Ovary (tissue), 9 donors: Measurements from ENCODE around the gene UGT1A7. TPM values are rescaled to one million over a fixed set of nuclear protein-coding genes. Genes with fewer than 3 reads are reported as not detected.

Experiments used
- DNase-seq, 5 donors: peaks; one replicate each; pipeline ENCODE4 v3.0.0-alpha.2; 2019 to 2020
- H3K27ac ChIP-seq, 2 donors: fragments of 200-600 bp; one replicate each; pipeline versions ENCODE4 v1.5.1 to v1.8.0; 2019 to 2022
- H3K27me3 ChIP-seq: fragments of 200-600 bp; one replicate; pipeline ENCODE4 v1.8.0; 2022
- H3K36me3 ChIP-seq: fragments of 200-600 bp; sonication (generic); one replicate; pipeline ENCODE4 v1.5.1; 2019
- H3K4me1 ChIP-seq: one replicate; pipeline ENCODE4 v1.8.1; 2013; ENCODE audit warnings: mild to moderate bottlenecking, moderate library complexity; ENCODE audit not compliant: insufficient read depth
- H3K4me3 ChIP-seq: fragments of 200-600 bp; sonication (generic); one replicate; pipeline ENCODE4 v1.5.1; 2017
- H3K9me3 ChIP-seq, 2 donors: fragments of 200-600 bp in 1 of 2; sonication (generic) in 1 of 2; one replicate each; pipeline versions ENCODE4 v1.5.1 to v1.8.1; 2013 to 2019; ENCODE audit warnings: mild to moderate bottlenecking in 1 of 2, moderate library complexity in 1 of 2
- EP300 ChIP-seq: sonication (generic); formaldehyde crosslinking; IDR thresholded peaks from one replicate; pipeline ENCODE4 v1.6.1; 2017; ENCODE audit warnings: antibody characterized with exemption
- POLR2A ChIP-seq: fragments of 450-650 bp; IDR thresholded peaks from one replicate; pipeline ENCODE4 v1.6.1; 2017; ENCODE audit warnings: antibody characterized with exemption, mild to moderate bottlenecking, moderate library complexity
- WGBS, 3 donors: extraction: QIAGEN DNeasy Blood & Tissue Kit in 1 of 3; methylation state at CpG; one replicate each; pipeline versions ENCODE4 v1.1.5 to v1.1.7; 2013 to 2017; 5-methylcytosine and 5-hydroxymethylcytosine counted together
- intact Hi-C, 4 donors: fragments of 100-400 bp; cut with DNase I; formaldehyde crosslinking; loops; one replicate each; pipeline versions ENCODE4 v1.11.0 to v1.15.1; 2022 to 2023
- polyA plus RNA-seq, 2 donors: library from polyadenylated mRNA; stranded (reverse); fragments of 200-250 nt in 1 of 2; fragments of 350-450 nt in 1 of 2; fragmentation: Illumina TruSeq in 1 of 2; extraction: RNeasy Lipid Tissue Mini Kit (QIAGEN cat#74804) in 1 of 2; gene quantifications; one replicate each; pipeline ENCODE4 v1.2.3, GENCODE V29; 2013 to 2014
- total RNA-seq, 7 donors: library from RNA; depleted of rRNA in 2 of 7; stranded (reverse); fragments of >200 nt in 2 of 7; fragmentation: NEBNext Ultra II Directional in 3 of 7; extraction: Animal tissue kit (Norgen Biotek cat#: 25700) in 3 of 7; gene quantifications; one replicate each; pipeline versions ENCODE4 v1.1.0 to v1.2.4, GENCODE V29; 2016 to 2023
- TF ChIP-seq, protein P1 (sequence below), 3 donors: fragments of 450-650 bp in 2 of 3; fragments of 200-600 bp in 1 of 3; IDR thresholded peaks; one replicate each; pipeline versions ENCODE4 v1.5.1 to v1.8.0; 2016 to 2022; ENCODE audit warnings: antibody characterized with exemption in 3 of 3, mild to moderate bottlenecking in 1 of 3
- donor health status: DM: no; HTN: no; CAD: no; lungs with moderate emphysema.
- donor health status: DM: no; HTN: no; CAD: no.
- donor health status: Bipolar disorder and iron deficiency.
- donor health status: DM: yes; HTN: yes; CAD: no.
- donor health status: DM: no; HTN: no; CAD: no.
- donor health status: DM: yes; HTN: yes; CAD: no.

UGT1A7 gene
- total and polyA plus RNA-seq, 9 donors, result not detected

GRCh38 chr2:233674995-233675394 lies 6.7 kb upstream of the UGT1A7 start:
- Histone ChIP-seq H3K27me3 (no peaks in the 10 kb centered on the region), H3K9me3 (no peaks in the 10 kb centered on the region), H3K36me3 (no peaks in the 10 kb centered on the region), H3K4me3 (no peak overlapping the region), H3K27ac (no peak overlapping the region), H3K4me1 (no peaks in the 10 kb centered on the region)
- intact Hi-C loops, result no loop called here
- no peak for DNase-seq
- TF ChIP-seq EP300, result no peak
- TF ChIP-seq, protein P1, sequence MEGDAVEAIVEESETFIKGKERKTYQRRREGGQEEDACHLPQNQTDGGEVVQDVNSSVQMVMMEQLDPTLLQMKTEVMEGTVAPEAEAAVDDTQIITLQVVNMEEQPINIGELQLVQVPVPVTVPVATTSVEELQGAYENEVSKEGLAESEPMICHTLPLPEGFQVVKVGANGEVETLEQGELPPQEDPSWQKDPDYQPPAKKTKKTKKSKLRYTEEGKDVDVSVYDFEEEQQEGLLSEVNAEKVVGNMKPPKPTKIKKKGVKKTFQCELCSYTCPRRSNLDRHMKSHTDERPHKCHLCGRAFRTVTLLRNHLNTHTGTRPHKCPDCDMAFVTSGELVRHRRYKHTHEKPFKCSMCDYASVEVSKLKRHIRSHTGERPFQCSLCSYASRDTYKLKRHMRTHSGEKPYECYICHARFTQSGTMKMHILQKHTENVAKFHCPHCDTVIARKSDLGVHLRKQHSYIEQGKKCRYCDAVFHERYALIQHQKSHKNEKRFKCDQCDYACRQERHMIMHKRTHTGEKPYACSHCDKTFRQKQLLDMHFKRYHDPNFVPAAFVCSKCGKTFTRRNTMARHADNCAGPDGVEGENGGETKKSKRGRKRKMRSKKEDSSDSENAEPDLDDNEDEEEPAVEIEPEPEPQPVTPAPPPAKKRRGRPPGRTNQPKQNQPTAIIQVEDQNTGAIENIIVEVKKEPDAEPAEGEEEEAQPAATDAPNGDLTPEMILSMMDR (IDR thresholded peaks at IDR 0.05), result no peak
- 15 to 26% (median 18%) methylated on average over 4 of the region's 4 CpGs for WGBS, 3 donors

- DNase-seq, result no peak
- no peak overlapping the region for H3K27ac ChIP-seq
- intact Hi-C loops, result no loop called here
- H3K4me3 ChIP-seq, result no peak overlapping the region
- WGBS, 3 donors, result 82 to 93% (median 83%) methylated on average over 2 of the region's 2 CpGs
- H3K27me3 ChIP-seq, result no peaks in the 10 kb centered on the region
- H3K36me3 ChIP-seq, result no peaks in the 10 kb centered on the region
- H3K9me3 ChIP-seq, result no peaks in the 10 kb centered on the region
- TF ChIP-seq POLR2A, result no peak
- no peak for TF ChIP-seq EP300
- TF ChIP-seq, protein P1 (IDR thresholded peaks at IDR 0.05), result no peak
- no peaks in the 10 kb centered on the region for H3K4me1 ChIP-seq
Observed at GRCh38 chr2:233676046-233676445, 5.7 kb upstream of the UGT1A7 start.

GRCh38 chr2:233679196-233679595 lies 2.5 kb upstream of the UGT1A7 start:
- DNase-seq, result no peak
- Histone ChIP-seq H3K9me3 (no peaks in the 10 kb centered on the region), H3K4me1 (no peaks in the 10 kb centered on the region), H3K27ac (no peak overlapping the region), H3K4me3 (no peak overlapping the region), H3K36me3 (no peaks in the 10 kb centered on the region), H3K27me3 (no peaks in the 10 kb centered on the region)
- intact Hi-C loops, result no loop called here
- WGBS, 3 donors, result 65 to 70% (median 70%) methylated on average over 4 of the region's 4 CpGs
- TF ChIP-seq, protein P1 (IDR thresholded peaks at IDR 0.05), result no peak
- TF ChIP-seq POLR2A, result no peak
- no peak for TF ChIP-seq EP300

GRCh38 chr2:233680361-233681045 lies 1.2 kb upstream of the UGT1A7 start:
- no peak for TF ChIP-seq POLR2A
- no peak for TF ChIP-seq EP300
- TF ChIP-seq, protein P1 (IDR thresholded peaks at IDR 0.05), result no peak
- no peaks in the 10 kb centered on the region for H3K27me3 ChIP-seq
- no peak overlapping the region for H3K27ac ChIP-seq
- intact Hi-C loops, result no loop called here
- no peaks in the 10 kb centered on the region for H3K36me3 ChIP-seq
- no peak for DNase-seq
- no peak overlapping the region for H3K4me3 ChIP-seq
- WGBS, 3 donors, result 81 to 87% (median 86%) methylated on average over 4 of the region's 4 CpGs
- no peaks in the 10 kb centered on the region for H3K4me1 ChIP-seq
- no peaks in the 10 kb centered on the region for H3K9me3 ChIP-seq
